H1 (cell line): Measurements from ENCODE around the gene PRSS12. TPM values are rescaled to one million over a fixed set of nuclear protein-coding genes. Genes with fewer than 3 reads are reported as not detected.

Experiments used
- CTCF ChIA-PET: fragments of 300-600 bp; sonication (Branson Sonifier 250); formaldehyde crosslinking; loops from one replicate; lab custom pipeline; 2021; ENCODE audit not compliant: partially characterized antibody; lab: Charles Lee
- POLR2A ChIA-PET: fragments of 300-600 bp; sonication (Branson Sonifier 250); formaldehyde crosslinking; loops from one replicate; lab custom pipeline; 2021; ENCODE audit warnings: inconsistent platforms; ENCODE audit not compliant: partially characterized antibody; lab: Charles Lee
- DNase-seq, 2 experiments: peaks; one replicate each; pipeline versions ENCODE4 v3.0.0 to v3.0.0-alpha.2; 2010 to 2022; ENCODE audit warnings: low spot score in 2 of 2, low read depth in 1 of 2, mixed read lengths in 1 of 2
- FAIRE-seq: peaks from 2 replicates; lab custom pipeline; 2011; peaks lifted over from hg19 to GRCh38; lab: Jason Lieb, UNC
- H2AFZ ChIP-seq: 2 replicates; pipeline ENCODE4 v1.8.1; 2012; ENCODE audit warnings: low read length, inconsistent platforms
- H2AK5ac ChIP-seq: 2 replicates; pipeline ENCODE4 v1.6.1; 2013; ENCODE audit warnings: low read depth, low read length
- H2BK120ac ChIP-seq: replicated peaks from 2 replicates; pipeline ENCODE3; 2013; ENCODE audit warnings: low read depth, low read length, inconsistent platforms
- H2BK12ac ChIP-seq: 2 replicates; pipeline ENCODE4 v1.6.1; 2013; ENCODE audit warnings: low read depth, low read length
- H2BK15ac ChIP-seq: 2 replicates; pipeline ENCODE4 v1.6.1; 2013; ENCODE audit warnings: low read length
- H2BK20ac ChIP-seq: 2 replicates; pipeline ENCODE4 v1.6.1; 2013; ENCODE audit warnings: low read length
- H2BK5ac ChIP-seq: 2 replicates; pipeline ENCODE4 v1.6.1; 2013; ENCODE audit warnings: low read depth, low read length
- H3K14ac ChIP-seq: 2 replicates; pipeline ENCODE4 v1.6.1; 2013; ENCODE audit warnings: inconsistent platforms; ENCODE audit not compliant: insufficient read length
- H3K18ac ChIP-seq: 2 replicates; pipeline ENCODE4 v1.6.1; 2013; ENCODE audit warnings: low read length; ENCODE audit errors: extremely low read depth
- H3K23ac ChIP-seq: 2 replicates; pipeline ENCODE4 v1.6.1; 2013; ENCODE audit warnings: inconsistent platforms; ENCODE audit not compliant: insufficient read length
- H3K23me2 ChIP-seq: 2 replicates; pipeline ENCODE4 v1.6.1; 2013; ENCODE audit warnings: low read depth, low read length
- H3K27ac ChIP-seq: 2 replicates; pipeline ENCODE4 v1.6.1; 2011; ENCODE audit warnings: low read depth, low read length, inconsistent platforms
- H3K27me3 ChIP-seq, 4 experiments: replicated peaks in 1 of 4; 1 replicate in 1 of 4; 2 replicates in 3 of 4; pipeline versions ENCODE4 v1.6.1 to v1.8.1; 2011 to 2013; ENCODE audit warnings: low read length in 3 of 4, mild to moderate bottlenecking in 3 of 4, inconsistent platforms in 2 of 4, mixed read lengths in 2 of 4, moderate library complexity in 1 of 4; ENCODE audit not compliant: control insufficient read depth in 3 of 4, insufficient read depth in 3 of 4; ENCODE audit errors: extremely low read depth in 1 of 4
- H3K36me3 ChIP-seq, 4 experiments: 2 replicates each; pipeline versions ENCODE4 v1.6.1 to v1.8.1; 2011 to 2013; ENCODE audit warnings: mild to moderate bottlenecking in 4 of 4, low read length in 3 of 4, moderate library complexity in 2 of 4, control low read depth in 1 of 4, inconsistent platforms in 1 of 4; ENCODE audit not compliant: insufficient read depth in 4 of 4, control insufficient read depth in 2 of 4
- H3K4ac ChIP-seq: replicated peaks from 2 replicates; pipeline ENCODE3; 2013; ENCODE audit warnings: low read length, low read depth, mixed read lengths, inconsistent platforms; ENCODE audit not compliant: insufficient read length
- H3K4me1 ChIP-seq, 4 experiments: replicated peaks in 1 of 4; 1 replicate in 1 of 4; 2 replicates in 3 of 4; pipeline versions ENCODE4 v1.6.1 to v1.8.1; 2011 to 2013; ENCODE audit warnings: low read length in 3 of 4, inconsistent platforms in 2 of 4, mixed read lengths in 1 of 4; ENCODE audit not compliant: insufficient read depth in 4 of 4, control insufficient read depth in 3 of 4
- H3K4me2 ChIP-seq, 2 experiments: 2 replicates each; pipeline versions ENCODE4 v1.6.1 to v1.8.1; 2011 to 2013; ENCODE audit warnings: low read depth in 2 of 2, low read length in 2 of 2, control low read depth in 1 of 2, inconsistent platforms in 1 of 2, mild to moderate bottlenecking in 1 of 2; ENCODE audit not compliant: insufficient read depth in 1 of 2
- H3K4me3 ChIP-seq, 4 experiments: fragments of 200-600, 300-600 bp in 1 of 4; sonication (generic), shearing (Covaris generic), sonication (Bioruptor Twin) in 1 of 4; 2 replicates each; pipeline versions ENCODE4 v1.5.1 to v1.8.1; 2011 to 2016; ENCODE audit warnings: low read length in 4 of 4, low read depth in 3 of 4, control low read depth in 2 of 4, inconsistent platforms in 2 of 4, mild to moderate bottlenecking in 2 of 4, mixed read lengths in 1 of 4, moderate library complexity in 1 of 4; ENCODE audit not compliant: insufficient read depth in 2 of 4; ENCODE audit errors: extremely low read depth in 1 of 4
- H3K56ac ChIP-seq: replicated peaks from 2 replicates; pipeline ENCODE3; 2013; ENCODE audit warnings: low read depth, mild to moderate bottlenecking, mixed read lengths, low read length, inconsistent platforms; ENCODE audit not compliant: insufficient read length
- H3K79me1 ChIP-seq: 2 replicates; pipeline ENCODE4 v1.6.1; 2013; ENCODE audit warnings: low read depth, low read length, control low read depth
- H3K79me2 ChIP-seq, 2 experiments: 2 replicates each; pipeline versions ENCODE4 v1.6.1 to v1.8.1; 2012 to 2013; ENCODE audit warnings: low read length in 2 of 2, mild to moderate bottlenecking in 2 of 2, inconsistent platforms in 1 of 2; ENCODE audit not compliant: insufficient read depth in 2 of 2, control insufficient read depth in 1 of 2
- H3K9ac ChIP-seq, 4 experiments: replicated peaks in 1 of 4; 1 replicate in 1 of 4; 2 replicates in 3 of 4; pipeline versions ENCODE4 v1.6.1 to v1.8.1; 2011 to 2013; ENCODE audit warnings: low read depth in 3 of 4, low read length in 3 of 4, control low read depth in 2 of 4, mild to moderate bottlenecking in 2 of 4, moderate library complexity in 2 of 4, inconsistent platforms in 1 of 4; ENCODE audit errors: extremely low read depth in 1 of 4
- H3K9me3 ChIP-seq, 2 experiments: 2 replicates each; pipeline versions ENCODE4 v1.6.1 to v1.8.1; 2012 to 2013; ENCODE audit warnings: mild to moderate bottlenecking in 2 of 2, moderate library complexity in 2 of 2, control low read depth in 1 of 2, inconsistent platforms in 1 of 2, low read depth in 1 of 2, low read length in 1 of 2, mixed read lengths in 1 of 2; ENCODE audit not compliant: insufficient read depth in 2 of 2
- H4K20me1 ChIP-seq, 2 experiments: replicated peaks in 1 of 2; 2 replicates each; pipeline versions ENCODE3 to v1.8.1; 2011 to 2013; ENCODE audit warnings: inconsistent platforms in 2 of 2, low read length in 2 of 2, mild to moderate bottlenecking in 1 of 2; ENCODE audit not compliant: insufficient read depth in 2 of 2, control insufficient read depth in 1 of 2
- H4K5ac ChIP-seq: 2 replicates; pipeline ENCODE4 v1.6.1; 2013; ENCODE audit warnings: low read length, low read depth, mixed read lengths, inconsistent platforms; ENCODE audit not compliant: insufficient read length
- H4K8ac ChIP-seq: 2 replicates; pipeline ENCODE4 v1.8.0; 2013; ENCODE audit warnings: mild to moderate bottlenecking, moderate library complexity, low read length, inconsistent platforms; ENCODE audit not compliant: insufficient read depth; ENCODE audit errors: extremely low read depth
- H4K91ac ChIP-seq: replicated peaks from 2 replicates; pipeline ENCODE3; 2013; ENCODE audit warnings: low read length, mixed read lengths, inconsistent platforms; ENCODE audit not compliant: insufficient read length
- ASH2L ChIP-seq: fragments of 200-600, 300-600 bp; sonication (generic); IDR thresholded peaks from one replicate; pipeline ENCODE4 v1.7.1; 2017; ENCODE audit warnings: low read length
- CHD2 ChIP-seq: IDR thresholded peaks from 2 replicates; pipeline ENCODE4 v1.6.1; 2012; ENCODE audit warnings: low read length, improper control_type of control experiment
- CTCF ChIP-seq, 3 experiments: IDR thresholded peaks; 1 replicate in 2 of 3; 2 replicates in 1 of 3; pipeline versions ENCODE4 v1.5.1 to v1.6.1; 2011; ENCODE audit warnings: low read length in 3 of 3, mild to moderate bottlenecking in 3 of 3, inconsistent platforms in 2 of 3, low read depth in 1 of 3, moderate library complexity in 1 of 3; ENCODE audit not compliant: insufficient read depth in 1 of 3; ENCODE audit errors: control extremely low read depth in 1 of 3
- HDAC2 ChIP-seq, 2 experiments: fragments of 300-600 bp in 1 of 2; sonication (generic) in 1 of 2; IDR thresholded peaks; 2 replicates each; pipeline ENCODE4 v1.6.1; 2011 to 2012; ENCODE audit warnings: low read depth in 2 of 2, low read length in 2 of 2, mild to moderate bottlenecking in 2 of 2, moderate library complexity in 2 of 2, borderline replicate concordance in 1 of 2, inconsistent platforms in 1 of 2
- KDM1A ChIP-seq: fragments of 200-600, 300-600 bp; sonication (generic); IDR thresholded peaks from 2 replicates; pipeline ENCODE4 v1.7.1; 2016; ENCODE audit warnings: mild to moderate bottlenecking, low read length, borderline replicate concordance
- KDM5A ChIP-seq: fragments of 200-600 bp; IDR thresholded peaks from 2 replicates; pipeline ENCODE4 v1.7.1; 2012; ENCODE audit warnings: mild to moderate bottlenecking, low read length, inconsistent platforms, mixed read lengths
- POLR2AphosphoS5 ChIP-seq: IDR thresholded peaks from 2 replicates; pipeline ENCODE4 v1.6.1; 2011; ENCODE audit warnings: low read depth, low read length
- SAP30 ChIP-seq: fragments of 300-600 bp; sonication (generic); IDR thresholded peaks from 2 replicates; pipeline ENCODE4 v1.7.1; 2012; ENCODE audit warnings: low read length, moderate library complexity, mild to moderate bottlenecking, inconsistent platforms; ENCODE audit not compliant: insufficient read depth, insufficient replicate concordance
- TEAD4 ChIP-seq: IDR thresholded peaks from 2 replicates; pipeline ENCODE4 v1.6.1; 2012; ENCODE audit warnings: low read depth, low read length, inconsistent platforms, mixed read lengths
- WGBS, 2 experiments: shearing (Covaris generic) in 1 of 2; methylation state at CpG; one replicate each; pipeline versions ENCODE4 v1.1.6 to v1.1.7; 2013 to 2015; ENCODE audit warnings: low lambda C conversion rate in 2 of 2, mixed read lengths in 2 of 2, inconsistent platforms in 1 of 2, low coverage in 1 of 2, missing lambda C conversion rate in 1 of 2; ENCODE audit not compliant: insufficient replicate concordance in 2 of 2, insufficient coverage in 1 of 2, insufficient read length in 1 of 2; ENCODE audit errors: extremely low coverage in 1 of 2, missing lambda C conversion rate in 1 of 2; 5-methylcytosine and 5-hydroxymethylcytosine counted together
- polyA plus RNA-seq, 7 experiments: library from polyadenylated mRNA; depleted of rRNA in 3 of 7; stranded (reverse) in 5 of 7; unstranded in 2 of 7; fragments of >200 nt in 5 of 7; fragments of 200-250 nt in 2 of 7; gene quantifications; 1 replicate in 5 of 7; 2 replicates in 1 of 7; 4 replicates in 1 of 7; pipeline versions ENCODE4 v1.2.1 to v1.2.3, GENCODE V29; 2011 to 2013; ENCODE audit warnings: missing spikeins in 2 of 7, mixed read lengths in 2 of 7
- total RNA-seq: library from RNA; stranded (reverse); fragmentation: NEBNext Ultra II Directional; extraction: Animal tissue kit (Norgen Biotek cat#: 25700); gene quantifications from 2 replicates; pipeline ENCODE4 v1.2.1, GENCODE V29; 2021

The PRSS12 gene
- total and polyA plus RNA-seq, 2 of the 8 experiments (the other 6 are each of a cell fraction or from before 2014, with no cell fraction given) = 2.6 to 9.3 TPM

DNA sequence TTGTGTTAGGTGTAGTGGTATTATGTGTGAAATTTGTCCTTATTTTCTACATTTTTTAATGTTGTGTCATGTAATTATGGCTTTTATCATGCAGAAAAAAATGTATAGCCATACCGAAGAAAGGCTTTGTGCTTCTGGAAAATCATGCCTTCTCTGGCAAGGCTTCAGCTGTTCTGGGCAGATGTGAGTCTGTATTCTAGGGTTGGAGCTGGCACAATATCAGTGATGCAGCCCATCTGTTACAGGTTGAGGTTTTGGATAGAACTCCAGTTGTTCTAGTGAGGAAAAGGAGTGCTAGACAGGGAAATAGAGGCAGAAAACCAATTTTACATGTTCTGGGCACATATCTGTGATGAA, 44.8 kb upstream of the PRSS12 start:
- Histone ChIP-seq H3K9me3 (no peaks in the 10 kb centered on the region), H3K4me1 (peaks cover 0 to 11% (median 5%) of the 10 kb centered on the region in 4 experiments; a peak in 5 of 7 replicates), H3K14ac (no peak overlapping the region), H2BK120ac (peak overlapping the region; percentile 76), H2AK5ac (no peak overlapping the region), H3K79me2 (no peaks in the 10 kb centered on the region), H3K36me3 (no peaks in the 10 kb centered on the region), H4K8ac (no peak overlapping the region), H2BK5ac (peak overlapping the region; percentile 91; the same call in 1 of the 2 replicates), H2BK20ac (no peak overlapping the region; the same call in 1 of the 2 replicates), H3K79me1 (no peaks in the 10 kb centered on the region), H4K91ac (no peak overlapping the region), H3K4me3 (no peak overlapping the region), H3K56ac (no peak overlapping the region), H2BK15ac (no peak overlapping the region), H3K9ac (no peak overlapping the region), H2BK12ac (no peak overlapping the region), H3K18ac (no peak overlapping the region; the same call in 1 of the 2 replicates), H3K27me3 (peaks cover 0 to 2% (median 0%) of the 10 kb centered on the region in 4 experiments; a peak in 1 of 7 replicates), H3K27ac (no peak overlapping the region), H3K4ac (no peak overlapping the region), H2AFZ (no peak overlapping the region), H3K23me2 (no peaks in the 10 kb centered on the region), H3K4me2 (no peak overlapping the region), H3K23ac (no peak overlapping the region), H4K20me1 (no peaks in the 10 kb centered on the region)
- CTCF ChIA-PET = interaction anchor here (0.6 kb wide), 1 partner anchor 54 kb away, joined by 3 read pairs; no protein-coding TSS in a partner anchor
- no peak for DNase-seq
- WGBS, 2 experiments = 95% methylated on average over 1 of the region's 1 CpG; no CpG with 5 or more reads in 1 of the 2 experiments
- POLR2A ChIA-PET = no interaction called here
- no peak for FAIRE-seq
- TF ChIP-seq CHD2 = no peak
- TF ChIP-seq CTCF (IDR thresholded peaks at IDR 0.05; ENCODE audit: control extremely low read depth in 1 of 3, insufficient read depth in 1 of 3, low read depth in 1 of 3, low read length in 3 of 3) = no peak
- no peak for TF ChIP-seq POLR2AphosphoS5
- TF ChIP-seq TEAD4 = no peak
- TF ChIP-seq ASH2L = no peak
- TF ChIP-seq SAP30 = no peak
- no peak for TF ChIP-seq HDAC2 (IDR thresholded peaks at IDR 0.05; ENCODE audit: borderline replicate concordance in 1 of 2, low read depth in 2 of 2, low read length in 2 of 2)
- no peak for TF ChIP-seq KDM5A
- TF ChIP-seq KDM1A = no peak
- TF ChIP-seq, all 59 proteins: peak for 0
- H4K5ac ChIP-seq = no peak overlapping the region
